ENCODE data around the gene ATP8B3.

The ATP8B3 gene

GRCh38 chr19:1789261-1790041 is 22.6 kb downstream of the ATP8B3 start:
- no peaks in the 10 kb centered on the region for H3K36me3 ChIP-seq (ENCODE audit: control insufficient read depth, insufficient read depth, low read length)
- H3K9ac ChIP-seq (ENCODE audit: low read length): no peak overlapping the region
- H3K4me1 ChIP-seq (ENCODE audit: control insufficient read depth, insufficient read depth, low read length): no peaks in the 10 kb centered on the region
- H3K9me3 ChIP-seq (ENCODE audit: control insufficient read depth, low read length): no peaks in the 10 kb centered on the region
- H3K4me3 ChIP-seq (ENCODE audit: low read length): no peak overlapping the region
- H3K27me3 ChIP-seq (ENCODE audit: control insufficient read depth, insufficient read depth, low read length): no peaks in the 10 kb centered on the region

- H3K4me1 ChIP-seq (ENCODE audit: control insufficient read depth, insufficient read depth, low read length): no peaks in the 10 kb centered on the region
- no peaks in the 10 kb centered on the region for H3K36me3 ChIP-seq (ENCODE audit: control insufficient read depth, insufficient read depth, low read length)
- H3K4me3 ChIP-seq (ENCODE audit: low read length): no peak overlapping the region
- H3K9me3 ChIP-seq (ENCODE audit: control insufficient read depth, low read length): no peaks in the 10 kb centered on the region
- no peak overlapping the region for H3K9ac ChIP-seq (ENCODE audit: low read length)
- H3K27me3 ChIP-seq (ENCODE audit: control insufficient read depth, insufficient read depth, low read length): peaks cover 9% of the 10 kb centered on the region
These were observed 25.0 kb downstream of the ATP8B3 start for GRCh38 chr19:1787116-1787515.

GRCh38 chr19:1786668-1787067 is 25.4 kb downstream of the ATP8B3 start:
- Histone ChIP-seq H3K4me3 (ENCODE audit: low read length) (no peak overlapping the region), H3K9ac (ENCODE audit: low read length) (no peak overlapping the region), H3K27me3 (ENCODE audit: control insufficient read depth, insufficient read depth, low read length) (peaks cover 11% of the 10 kb centered on the region), H3K36me3 (ENCODE audit: control insufficient read depth, insufficient read depth, low read length) (no peaks in the 10 kb centered on the region), H3K9me3 (ENCODE audit: control insufficient read depth, low read length) (no peaks in the 10 kb centered on the region), H3K4me1 (ENCODE audit: control insufficient read depth, insufficient read depth, low read length) (no peaks in the 10 kb centered on the region)

GRCh38 chr19:1785310-1785709 is 26.8 kb downstream of the ATP8B3 start:
- no peak overlapping the region for H3K4me3 ChIP-seq (ENCODE audit: low read length)
- H3K9ac ChIP-seq (ENCODE audit: low read length): no peak overlapping the region
- no peaks in the 10 kb centered on the region for H3K9me3 ChIP-seq (ENCODE audit: control insufficient read depth, low read length)
- H3K4me1 ChIP-seq (ENCODE audit: control insufficient read depth, insufficient read depth, low read length): peaks cover 5% of the 10 kb centered on the region
- peaks cover 15% of the 10 kb centered on the region for H3K27me3 ChIP-seq (ENCODE audit: control insufficient read depth, insufficient read depth, low read length)
- no peaks in the 10 kb centered on the region for H3K36me3 ChIP-seq (ENCODE audit: control insufficient read depth, insufficient read depth, low read length)

- H3K36me3 ChIP-seq (ENCODE audit: control insufficient read depth, insufficient read depth, low read length): no peaks in the 10 kb centered on the region
- no peak overlapping the region for H3K9ac ChIP-seq (ENCODE audit: low read length)
- H3K4me3 ChIP-seq (ENCODE audit: low read length): no peak overlapping the region
- H3K27me3 ChIP-seq (ENCODE audit: control insufficient read depth, insufficient read depth, low read length): peaks cover 26% of the 10 kb centered on the region
- no peaks in the 10 kb centered on the region for H3K9me3 ChIP-seq (ENCODE audit: control insufficient read depth, low read length)
- H3K4me1 ChIP-seq (ENCODE audit: control insufficient read depth, insufficient read depth, low read length): peaks cover 14% of the 10 kb centered on the region
These were observed 28.2 kb downstream of the ATP8B3 start for GRCh38 chr19:1783874-1784273.

- H3K36me3 ChIP-seq (ENCODE audit: control insufficient read depth, insufficient read depth, low read length): no peaks in the 10 kb centered on the region
- H3K9ac ChIP-seq (ENCODE audit: low read length): no peak overlapping the region
- no peak overlapping the region for H3K4me3 ChIP-seq (ENCODE audit: low read length)
- H3K9me3 ChIP-seq (ENCODE audit: control insufficient read depth, low read length): no peaks in the 10 kb centered on the region
- H3K27me3 ChIP-seq (ENCODE audit: control insufficient read depth, insufficient read depth, low read length): peaks cover 27% of the 10 kb centered on the region
- peaks cover 14% of the 10 kb centered on the region for H3K4me1 ChIP-seq (ENCODE audit: control insufficient read depth, insufficient read depth, low read length)
These were observed 28.7 kb downstream of the ATP8B3 start for GRCh38 chr19:1783354-1783753.

- H3K36me3 ChIP-seq (ENCODE audit: control insufficient read depth, insufficient read depth, low read length): no peaks in the 10 kb centered on the region
- peaks cover 32% of the 10 kb centered on the region for H3K27me3 ChIP-seq (ENCODE audit: control insufficient read depth, insufficient read depth, low read length)
- H3K4me1 ChIP-seq (ENCODE audit: control insufficient read depth, insufficient read depth, low read length): peaks cover 14% of the 10 kb centered on the region
- no peaks in the 10 kb centered on the region for H3K9me3 ChIP-seq (ENCODE audit: control insufficient read depth, low read length)
- H3K9ac ChIP-seq (ENCODE audit: low read length): no peak overlapping the region
- no peak overlapping the region for H3K4me3 ChIP-seq (ENCODE audit: low read length)
These were observed 29.6 kb downstream of the ATP8B3 start for GRCh38 chr19:1782521-1782920.

- H3K27me3 ChIP-seq (ENCODE audit: control insufficient read depth, insufficient read depth, low read length): peaks cover 42% of the 10 kb centered on the region
These were observed 31.7 kb downstream of the ATP8B3 start for GRCh38 chr19:1780272-1780958.

GRCh38 chr19:1779574-1779973 is 32.5 kb downstream of the ATP8B3 start:
- H3K4me1 ChIP-seq (ENCODE audit: control insufficient read depth, insufficient read depth, low read length): peaks cover 14% of the 10 kb centered on the region
- H3K36me3 ChIP-seq (ENCODE audit: control insufficient read depth, insufficient read depth, low read length): no peaks in the 10 kb centered on the region
- peaks cover 47% of the 10 kb centered on the region for H3K27me3 ChIP-seq (ENCODE audit: control insufficient read depth, insufficient read depth, low read length)
- H3K9me3 ChIP-seq (ENCODE audit: control insufficient read depth, low read length): no peaks in the 10 kb centered on the region
- no peak overlapping the region for H3K9ac ChIP-seq (ENCODE audit: low read length)
- H3K4me3 ChIP-seq (ENCODE audit: low read length): no peak overlapping the region

More at GRCh38 chr19:1780272-1780958, 31.7 kb downstream of the ATP8B3 start:
- no peak overlapping the region for H3K9ac ChIP-seq (ENCODE audit: low read length)
- H3K9me3 ChIP-seq (ENCODE audit: control insufficient read depth, low read length): no peaks in the 10 kb centered on the region
- H3K36me3 ChIP-seq (ENCODE audit: control insufficient read depth, insufficient read depth, low read length): no peaks in the 10 kb centered on the region
- peaks cover 14% of the 10 kb centered on the region for H3K4me1 ChIP-seq (ENCODE audit: control insufficient read depth, insufficient read depth, low read length)
- H3K4me3 ChIP-seq (ENCODE audit: low read length): no peak overlapping the region

- Histone ChIP-seq H3K27me3 (ENCODE audit: control insufficient read depth, insufficient read depth, low read length) (peaks cover 51% of the 10 kb centered on the region), H3K4me3 (ENCODE audit: low read length) (no peak overlapping the region), H3K9ac (ENCODE audit: low read length) (no peak overlapping the region), H3K4me1 (ENCODE audit: control insufficient read depth, insufficient read depth, low read length) (peaks cover 17% of the 10 kb centered on the region), H3K9me3 (ENCODE audit: control insufficient read depth, low read length) (no peaks in the 10 kb centered on the region), H3K36me3 (ENCODE audit: control insufficient read depth, insufficient read depth, low read length) (no peaks in the 10 kb centered on the region)
These were observed 34.9 kb downstream of the ATP8B3 start for GRCh38 chr19:1777149-1777548.

- H3K9me3 ChIP-seq (ENCODE audit: control insufficient read depth, low read length): no peaks in the 10 kb centered on the region
- H3K36me3 ChIP-seq (ENCODE audit: control insufficient read depth, insufficient read depth, low read length): no peaks in the 10 kb centered on the region
- H3K27me3 ChIP-seq (ENCODE audit: control insufficient read depth, insufficient read depth, low read length): peaks cover 49% of the 10 kb centered on the region
- H3K9ac ChIP-seq (ENCODE audit: low read length): no peak overlapping the region
- H3K4me3 ChIP-seq (ENCODE audit: low read length): no peak overlapping the region
- peaks cover 17% of the 10 kb centered on the region for H3K4me1 ChIP-seq (ENCODE audit: control insufficient read depth, insufficient read depth, low read length)
These were observed 35.4 kb downstream of the ATP8B3 start for GRCh38 chr19:1776606-1777147.

- Histone ChIP-seq H3K9ac (ENCODE audit: low read length) (no peak overlapping the region), H3K9me3 (ENCODE audit: control insufficient read depth, low read length) (no peaks in the 10 kb centered on the region), H3K4me3 (ENCODE audit: low read length) (no peak overlapping the region), H3K36me3 (ENCODE audit: control insufficient read depth, insufficient read depth, low read length) (no peaks in the 10 kb centered on the region), H3K27me3 (ENCODE audit: control insufficient read depth, insufficient read depth, low read length) (peaks cover 49% of the 10 kb centered on the region), H3K4me1 (ENCODE audit: control insufficient read depth, insufficient read depth, low read length) (peaks cover 17% of the 10 kb centered on the region)
These were observed 36.0 kb downstream of the ATP8B3 start for GRCh38 chr19:1775951-1776605.
